GM13976 (cell line): Measurements from ENCODE around the gene ESF1.

Experiments
- DNase-seq: peaks from one replicate; pipeline ENCODE4 v3.0.0; 2012; ENCODE audit warnings: low spot score
- CTCF ChIP-seq: IDR thresholded peaks from 2 replicates; pipeline ENCODE4 v1.5.1; 2012; ENCODE audit warnings: borderline replicate concordance, mild to moderate bottlenecking; ENCODE audit not compliant: insufficient read depth; ENCODE audit errors: extremely low read depth, missing control alignments, control extremely low read depth
- in situ Hi-C: fragments of 300-500 bp; cut with MboI; formaldehyde crosslinking; loops from one replicate; pipeline ENCODE4 v1.12.0; 2022; ENCODE audit warnings: low sequenced_read_pairs, mixed read lengths, inconsistent platforms; ENCODE audit not compliant: unreplicated experiment

Gene ESF1

GRCh38 chr20:13810446-13810845 lies 25.7 kb upstream of the ESF1 start:
- in situ Hi-C loops: no loop called here
- TF ChIP-seq CTCF: no peak
- no peak for DNase-seq

GRCh38 chr20:13809855-13810254 lies 25.1 kb upstream of the ESF1 start:
- DNase-seq: no peak
- no peak for TF ChIP-seq CTCF
- in situ Hi-C loops: no loop called here

- DNase-seq: no peak
- in situ Hi-C loops: no loop called here
- no peak for TF ChIP-seq CTCF
Observed at GRCh38 chr20:13809373-13809772, 24.7 kb upstream of the ESF1 start.

GRCh38 chr20:13800728-13801134 lies 16.0 kb upstream of the ESF1 start:
- no peak for TF ChIP-seq CTCF
- in situ Hi-C loops: no loop called here
- no peak for DNase-seq

GRCh38 chr20:13799974-13800373 lies 15.3 kb upstream of the ESF1 start:
- DNase-seq: no peak
- TF ChIP-seq CTCF: no peak
- in situ Hi-C loops: loop anchor here (25.0 kb wide), 1 partner anchor 488 kb away; no protein-coding TSS in a partner anchor

- in situ Hi-C loops: loop anchor here (25.0 kb wide), 1 partner anchor 487 kb away; no protein-coding TSS in a partner anchor
- DNase-seq: no peak
- no peak for TF ChIP-seq CTCF
Observed at GRCh38 chr20:13799040-13799439, 14.3 kb upstream of the ESF1 start.

GRCh38 chr20:13794667-13795066 lies 9.9 kb upstream of the ESF1 start:
- TF ChIP-seq CTCF: no peak
- no peak for DNase-seq
- in situ Hi-C loops: loop anchor here (25.0 kb wide), 1 partner anchor 482 kb away; no protein-coding TSS in a partner anchor
